Measurements from ENCODE around the gene COASY. TPM values are rescaled to one million over a fixed set of nuclear protein-coding genes. Genes with fewer than 3 reads are reported as not detected.
A peak's percentile ranks its signal among the peaks of the same experiment; 100 is the strongest.
"Not testable (repeated sequence)": the region's sequence is repeated elsewhere in the genome, so short reads cannot be mapped to it uniquely, and the experiment has no call there.

Gene COASY
- polyA plus RNA-seq, 1 donor, result 28.6 TPM

GRCh38 chr17:42574463-42574862 lies 12.5 kb downstream of the COASY start:
- DNase-seq, result no peak

GRCh38 chr17:42577140-42577531 lies 15.2 kb downstream of the COASY start:
- no peak for DNase-seq

GRCh38 chr17:42577532-42578281 lies 15.8 kb downstream of the COASY start, which contains the start of gene PSMC3IP:
PSMC3IP (minus strand) TSS chr17:42577729; CDS start chr17:42577686, 43 bp downstream.
- DNase-seq, result peak; percentile 95

DNA sequence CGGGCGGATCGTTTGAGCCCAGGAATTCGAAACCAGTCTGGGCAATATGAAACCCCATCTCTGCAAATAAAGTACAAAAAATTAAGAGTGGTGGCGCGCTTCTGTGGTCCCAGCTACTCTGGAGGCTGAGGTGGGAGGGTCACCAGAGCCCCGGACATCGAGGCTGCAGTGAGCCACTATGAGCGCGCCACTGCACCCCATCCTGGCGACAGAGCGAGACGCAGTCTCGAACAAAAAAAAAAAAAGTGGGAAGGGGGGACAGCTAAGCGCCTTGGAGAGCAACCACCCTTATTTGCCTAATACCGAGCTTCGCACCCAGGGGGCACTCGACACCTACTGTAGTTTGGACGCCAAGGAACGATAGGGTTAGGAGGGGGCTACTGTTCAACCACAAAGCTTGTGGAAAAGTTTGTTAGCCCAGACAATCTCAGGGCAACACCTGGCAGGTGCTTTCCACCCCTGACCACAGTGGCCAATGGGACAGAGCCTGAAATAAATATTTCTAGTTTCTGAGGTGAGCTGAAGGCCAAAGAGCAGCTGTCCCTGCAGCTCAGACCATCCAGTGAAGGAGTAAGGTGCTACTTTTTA lies 16.4 kb downstream of the COASY start:
- peak; percentile 65 for DNase-seq

DNA sequence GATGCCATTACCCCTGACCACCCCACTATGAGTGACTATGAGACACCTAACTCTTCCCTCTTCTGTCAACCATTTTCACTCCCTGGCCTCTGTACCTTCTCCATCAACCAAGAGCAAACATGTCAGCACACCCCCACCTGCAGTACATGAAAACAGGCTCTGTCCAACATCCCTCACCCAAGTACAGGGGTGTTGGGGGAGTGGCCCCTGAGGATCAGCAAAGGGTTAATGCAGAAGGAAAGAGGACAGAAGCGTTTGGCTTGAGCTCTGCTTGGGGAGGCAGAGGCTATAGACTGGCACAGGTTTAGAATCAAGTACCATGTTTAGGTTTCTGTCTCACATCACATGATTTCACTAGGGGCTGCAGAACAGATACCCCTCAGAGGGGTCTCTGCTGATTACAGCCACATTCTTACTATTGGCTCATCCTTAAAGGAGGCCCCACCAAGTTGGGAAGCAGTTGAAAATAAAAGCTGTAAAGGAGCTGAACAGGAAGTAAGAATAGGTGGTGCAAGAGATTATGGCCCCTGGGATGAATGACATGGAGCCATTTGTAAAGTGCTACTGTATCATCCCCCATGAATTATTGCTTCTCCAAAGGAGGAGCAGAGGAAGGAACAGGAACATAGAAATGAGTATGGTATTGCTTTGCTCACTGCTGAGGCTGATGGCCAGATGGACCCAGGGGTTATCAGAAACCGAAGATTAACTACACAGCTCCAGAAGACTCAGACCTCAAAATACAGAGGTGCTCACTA lies 18.0 kb downstream of the COASY start:
- no peak for DNase-seq

GRCh38 chr17:42581744-42582270 lies 19.9 kb downstream of the COASY start:
- DNase-seq, result no peak

- no peak for DNase-seq
These were observed 22.9 kb downstream of the COASY start for GRCh38 chr17:42584880-42585279.

GRCh38 chr17:42585353-42585752 lies 23.4 kb downstream of the COASY start:
- DNase-seq, result no peak

DNA sequence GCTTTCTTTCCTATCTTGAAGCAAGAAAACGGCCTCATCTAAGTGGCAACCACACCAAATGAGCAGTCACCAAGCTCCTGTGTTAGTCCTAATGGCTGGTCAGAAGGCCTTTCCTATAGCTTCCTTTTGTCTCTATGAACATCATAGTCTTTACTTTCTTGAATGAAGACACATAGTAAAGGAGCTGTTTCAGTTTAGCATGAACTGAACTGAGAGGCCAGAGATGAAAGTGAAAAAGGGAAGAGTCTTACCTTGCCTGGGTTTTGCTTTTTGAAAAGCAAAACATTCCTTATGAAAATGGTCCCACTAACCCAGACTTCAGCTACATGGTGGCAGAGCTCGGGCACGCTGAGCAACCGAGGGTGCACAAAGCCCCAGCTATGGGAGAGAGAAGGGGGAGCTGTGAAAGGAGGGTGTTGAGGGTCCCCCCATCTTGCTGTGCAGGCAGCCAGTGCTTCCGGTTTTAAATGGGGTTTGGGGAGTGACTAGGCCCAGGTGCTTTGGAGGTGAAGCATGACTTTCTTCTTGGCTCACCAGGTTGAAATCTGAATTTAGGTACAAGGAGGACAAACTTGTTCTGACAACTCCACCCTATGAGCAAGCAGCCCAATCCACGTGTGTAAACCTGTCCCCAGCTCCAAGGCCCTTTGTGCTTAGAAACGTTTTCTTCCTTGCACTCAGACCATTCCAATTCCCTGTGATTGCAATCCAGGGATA lies 24.7 kb downstream of the COASY start:
- DNase-seq, result no peak

DNA sequence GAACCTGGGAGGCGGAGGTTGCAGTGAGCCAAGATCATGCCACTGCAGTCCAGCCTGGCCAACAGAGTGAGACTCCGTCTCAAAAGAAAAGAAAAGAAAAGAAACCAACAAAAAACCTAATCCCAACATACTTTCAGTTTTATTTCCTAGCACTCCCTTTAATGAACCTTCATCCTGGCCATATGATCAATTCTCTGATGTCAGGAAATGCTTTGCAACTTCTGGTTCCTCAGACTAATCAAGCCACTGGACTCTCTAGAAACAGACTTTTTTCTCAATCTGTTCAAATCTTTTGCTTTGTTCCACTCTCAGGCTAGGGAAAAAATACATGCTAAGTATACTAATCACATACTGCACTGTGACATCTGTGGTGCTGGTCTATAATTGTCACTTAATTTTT lies 28.9 kb downstream of the COASY start:
- no peak for DNase-seq

- no peak for DNase-seq
These were observed 29.5 kb downstream of the COASY start for GRCh38 chr17:42591411-42591810.

GRCh38 chr17:42596386-42596785 lies 34.4 kb downstream of the COASY start:
- no peak for DNase-seq

- no peak for DNase-seq
These were observed 37.0 kb downstream of the COASY start for GRCh38 chr17:42598905-42599304.

- no peak for DNase-seq
These were observed 41.4 kb downstream of the COASY start for GRCh38 chr17:42603318-42603717.

GRCh38 chr17:42607769-42608168 lies 45.8 kb downstream of the COASY start:
- no peak for DNase-seq

GRCh38 chr17:42608305-42609181 lies 46.6 kb downstream of the COASY start:
- no peak for DNase-seq

DNA sequence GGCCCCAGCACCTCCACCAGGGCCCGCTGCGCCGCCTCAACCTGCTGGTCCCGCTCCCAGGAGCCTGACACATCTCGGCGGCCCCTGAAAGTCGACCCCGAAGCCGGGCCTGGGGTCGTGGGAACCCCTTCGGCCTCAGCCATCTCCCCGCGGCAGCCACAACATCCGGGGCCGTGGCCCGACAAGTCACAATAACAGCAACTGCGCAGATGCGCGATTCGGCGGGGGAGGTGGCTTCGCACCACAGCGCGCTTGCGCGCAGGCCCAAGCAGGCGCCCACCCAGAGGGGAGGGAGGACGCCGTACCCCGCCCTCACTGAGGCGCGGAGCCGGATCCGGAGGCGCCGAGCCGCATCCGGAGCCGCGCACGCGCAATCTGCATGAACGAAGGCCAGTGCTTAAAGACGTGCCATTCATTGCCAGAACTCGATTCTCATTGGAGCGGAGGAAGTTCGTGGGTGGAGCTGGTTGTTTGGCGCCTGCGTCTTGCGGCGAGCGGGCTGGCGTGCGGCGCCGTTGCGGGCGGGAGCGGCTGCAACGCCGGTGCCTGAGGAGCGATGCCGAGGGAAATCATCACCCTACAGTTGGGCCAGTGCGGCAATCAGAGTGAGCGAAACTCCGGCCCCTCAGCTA lies 47.4 kb downstream of the COASY start, which contains the start of the genes RETREG3 and TUBG1:
Gene RETREG3 (minus strand): TSS at position 193 of the 632 bp plus-strand sequence. CDS start 50 bp downstream, at position 143.
Gene TUBG1 (plus strand): TSS at position 502 of the 632 bp plus-strand sequence. CDS start 55 bp downstream, at position 557.
- DNase-seq, result peak; percentile 100

DNA sequence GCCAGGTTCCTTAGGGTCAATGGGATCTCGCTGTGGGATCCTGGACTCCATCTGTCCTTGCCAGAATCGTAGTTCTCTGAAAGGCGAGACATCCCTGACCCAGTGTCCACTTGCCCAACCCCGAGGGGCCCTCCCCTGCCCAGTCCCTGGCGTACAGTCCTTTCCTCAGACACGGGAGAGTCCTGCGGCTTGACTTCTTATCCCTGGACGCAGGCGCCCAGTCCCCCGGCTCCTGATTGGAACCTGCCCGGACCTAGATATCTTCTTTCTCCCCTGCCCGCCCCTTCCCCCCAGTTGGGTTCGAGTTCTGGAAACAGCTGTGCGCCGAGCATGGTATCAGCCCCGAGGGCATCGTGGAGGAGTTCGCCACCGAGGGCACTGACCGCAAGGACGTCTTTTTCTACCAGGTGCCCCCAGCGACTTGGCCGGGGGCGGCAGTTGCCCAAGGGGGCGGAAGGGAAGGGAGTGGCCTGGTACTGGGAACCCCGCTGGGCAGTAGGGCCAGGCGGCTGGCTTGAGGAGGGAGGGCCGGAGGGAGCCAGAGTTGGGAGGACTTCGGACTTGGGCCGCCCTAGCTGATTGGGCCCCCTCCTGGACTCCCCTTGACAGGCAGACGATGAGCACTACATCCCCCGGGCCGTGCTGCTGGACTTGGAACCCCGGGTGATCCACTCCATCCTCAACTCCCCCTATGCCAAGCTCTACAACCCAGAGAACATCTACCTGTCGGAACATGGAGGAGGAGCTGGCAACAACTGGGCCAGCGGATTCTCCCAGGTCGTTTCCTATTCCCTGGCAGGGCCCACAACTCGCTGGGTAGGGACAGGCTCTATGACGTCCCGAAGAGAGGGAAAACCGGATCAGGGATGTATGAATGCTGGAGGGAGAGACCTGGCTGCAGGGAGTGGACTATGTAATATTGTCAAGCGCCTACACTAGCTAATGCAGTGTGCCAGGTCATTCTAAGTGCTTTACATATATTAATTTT lies 48.2 kb downstream of the COASY start:
- DNase-seq, result not testable (repeated sequence)

DNA sequence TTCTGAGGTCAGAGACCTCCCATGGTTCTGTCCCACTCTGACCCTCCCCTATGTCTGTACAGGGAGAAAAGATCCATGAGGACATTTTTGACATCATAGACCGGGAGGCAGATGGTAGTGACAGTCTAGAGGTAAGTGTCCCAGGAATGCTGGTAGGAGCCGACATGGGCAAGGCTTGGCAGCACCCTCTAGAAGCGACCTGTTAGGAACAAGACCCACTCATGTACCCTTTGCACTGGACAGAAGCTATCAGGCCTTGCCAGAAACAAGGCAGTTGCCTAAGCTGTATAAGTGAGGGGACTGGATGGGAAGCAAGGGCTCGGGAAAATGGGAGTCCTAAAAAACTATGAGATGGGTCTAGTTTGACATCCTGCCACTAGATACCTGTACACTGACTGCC lies 50.1 kb downstream of the COASY start:
- DNase-seq, result no peak
